SK-N-SH (cell line): ENCODE results near the gene CRB2. TPM values are rescaled to one million over a fixed set of nuclear protein-coding genes. Genes with fewer than 3 reads are reported as not detected.

Experiments
- CTCF ChIA-PET: fragments of 300-600, 350-600 bp; formaldehyde crosslinking; extraction: SDS; loops from one replicate; lab custom pipeline; 2021; lab: Yijun Ruan, JAX
- POLR2A ChIA-PET: fragments of 350-600 bp; sonication (Branson Sonifier 250); formaldehyde crosslinking; extraction: SDS; loops from one replicate; lab custom pipeline; 2020; ENCODE audit warnings: antibody characterized with exemption, inconsistent platforms; lab: Yijun Ruan, JAX
- DNase-seq: peaks from one replicate; pipeline ENCODE4 v3.0.0; 2012
- H2AFZ ChIP-seq: fragments of 200-600 bp; sonication (generic); 2 replicates; pipeline ENCODE4 v1.8.1; 2016; ENCODE audit warnings: antibody characterized with exemption, mild to moderate bottlenecking, low read depth
- H3F3A ChIP-seq: fragments of 200-600 bp; sonication (generic); replicated peaks from 2 replicates; pipeline ENCODE3; 2016; ENCODE audit warnings: antibody characterized with exemption, mild to moderate bottlenecking; ENCODE audit not compliant: insufficient read depth
- H3K27ac ChIP-seq, 2 experiments: fragments of 200-500 bp in 1 of 2; fragments of 200-600 bp in 1 of 2; sonication (Bioruptor generic) in 1 of 2; sonication (generic), shearing (Covaris generic) in 1 of 2; 2 replicates each; pipeline versions ENCODE4 v1.5.1 to v1.6.1; 2014 to 2016; ENCODE audit warnings: low read depth in 2 of 2, inconsistent platforms in 1 of 2, low read length in 1 of 2, mild to moderate bottlenecking in 1 of 2, mixed read lengths in 1 of 2
- H3K27me3 ChIP-seq: fragments of 200-600 bp; sonication (generic), shearing (Covaris generic); 2 replicates; pipeline ENCODE4 v1.6.1; 2016; ENCODE audit warnings: mixed run types; ENCODE audit not compliant: insufficient read depth
- H3K36me3 ChIP-seq, 2 experiments: fragments of 200-500 bp in 1 of 2; fragments of 200-600 bp in 1 of 2; sonication (Bioruptor generic) in 1 of 2; sonication (generic) in 1 of 2; replicated peaks in 1 of 2; 2 replicates each; pipeline versions ENCODE3 to v1.5.1; 2014 to 2016; ENCODE audit warnings: low read length in 1 of 2, mild to moderate bottlenecking in 1 of 2; ENCODE audit not compliant: insufficient read depth in 2 of 2, control insufficient read depth in 1 of 2
- H3K4me1 ChIP-seq, 2 experiments: fragments of 200-500 bp in 1 of 2; fragments of 200-600 bp in 1 of 2; sonication (Bioruptor generic) in 1 of 2; sonication (generic), shearing (Covaris generic) in 1 of 2; 2 replicates each; pipeline versions ENCODE4 v1.5.1 to v1.6.1; 2014 to 2016; ENCODE audit warnings: low read depth in 1 of 2, low read length in 1 of 2, mixed run types in 1 of 2; ENCODE audit not compliant: insufficient read depth in 2 of 2, control insufficient read depth in 1 of 2
- H3K4me2 ChIP-seq: fragments of 200-600 bp; sonication (generic), shearing (Covaris generic); 2 replicates; pipeline ENCODE4 v1.6.1; 2017; ENCODE audit warnings: mixed run types
- H3K4me3 ChIP-seq, 2 experiments: fragments of 200-500 bp in 1 of 2; fragments of 200-600 bp in 1 of 2; sonication (Bioruptor generic) in 1 of 2; sonication (generic), shearing (Covaris generic) in 1 of 2; 2 replicates each; pipeline versions ENCODE4 v1.5.1 to v1.8.1; 2014 to 2016; ENCODE audit warnings: low read depth in 2 of 2, inconsistent platforms in 1 of 2, low read length in 1 of 2, mild to moderate bottlenecking in 1 of 2, mixed read lengths in 1 of 2, moderate library complexity in 1 of 2
- H3K79me2 ChIP-seq: fragments of 200-600 bp; sonication (generic); 2 replicates; pipeline ENCODE4 v1.8.1; 2017; ENCODE audit warnings: mild to moderate bottlenecking; ENCODE audit not compliant: insufficient read depth
- H3K9ac ChIP-seq: fragments of 200-600 bp; sonication (generic); 2 replicates; pipeline ENCODE4 v1.6.1; 2017; ENCODE audit warnings: mixed run types
- H3K9me2 ChIP-seq: fragments of 200-600 bp; sonication (generic); 2 replicates; pipeline ENCODE4 v1.6.1; 2017; ENCODE audit warnings: mixed run types
- H3K9me3 ChIP-seq: fragments of 200-600 bp; sonication (generic); 2 replicates; pipeline ENCODE4 v1.6.1; 2017; ENCODE audit warnings: mixed run types, mild to moderate bottlenecking, moderate library complexity
- H4K20me1 ChIP-seq: fragments of 200-600 bp; sonication (generic); 2 replicates; pipeline ENCODE4 v1.6.1; 2017; ENCODE audit warnings: mild to moderate bottlenecking, mixed run types; ENCODE audit not compliant: insufficient read depth
- CHD2 ChIP-seq: fragments of 150-350 bp; IDR thresholded peaks from 2 replicates; pipeline ENCODE4 v1.6.1; 2018; ENCODE audit warnings: low read length; ENCODE audit not compliant: partially characterized antibody
- CTCF ChIP-seq: fragments of 200-600 bp; sonication (generic); IDR thresholded peaks from 2 replicates; pipeline ENCODE4 v1.6.1; 2017; ENCODE audit warnings: antibody characterized with exemption, mild to moderate bottlenecking, moderate library complexity
- ELF1 ChIP-seq: IDR thresholded peaks from 2 replicates; pipeline ENCODE4 v1.4.0; 2012
- EZH2phosphoT487 ChIP-seq: fragments of 200-600 bp; sonication (generic); IDR thresholded peaks from 2 replicates; pipeline ENCODE4 v1.6.1; 2017; ENCODE audit warnings: low read depth, mixed run types, mild to moderate bottlenecking, antibody characterized with exemption, moderate library complexity, borderline replicate concordance
- FOSL2 ChIP-seq: IDR thresholded peaks from 2 replicates; pipeline ENCODE4 v1.4.0; 2012; ENCODE audit warnings: low read depth, mild to moderate bottlenecking, moderate library complexity, borderline replicate concordance
- FOXM1 ChIP-seq: IDR thresholded peaks from 2 replicates; pipeline ENCODE4 v1.4.0; 2012; ENCODE audit warnings: low read depth, mild to moderate bottlenecking
- GABPA ChIP-seq: IDR thresholded peaks from 2 replicates; pipeline ENCODE4 v1.4.0; 2012; ENCODE audit warnings: low read depth, mild to moderate bottlenecking
- JUND ChIP-seq: IDR thresholded peaks from 2 replicates; pipeline ENCODE4 v1.4.0; 2012
- MXI1 ChIP-seq: IDR thresholded peaks from 2 replicates; pipeline ENCODE4 v1.6.1; 2012; ENCODE audit warnings: mild to moderate bottlenecking, low read depth, low read length, improper control_type of control experiment
- PBX3 ChIP-seq: IDR thresholded peaks from 2 replicates; pipeline ENCODE4; 2012
- POLR2AphosphoS5 ChIP-seq: IDR thresholded peaks from 2 replicates; pipeline ENCODE4 v1.6.1; 2012; ENCODE audit warnings: low read depth, low read length
- RAD21 ChIP-seq: IDR thresholded peaks from 2 replicates; pipeline ENCODE4 v1.6.1; 2012; ENCODE audit warnings: mild to moderate bottlenecking, low read length
- SIN3A ChIP-seq: IDR thresholded peaks from 2 replicates; pipeline ENCODE4 v1.6.1; 2012; ENCODE audit warnings: low read depth, mild to moderate bottlenecking, low read length, moderate library complexity, borderline replicate concordance
- SMC3 ChIP-seq: IDR thresholded peaks from 2 replicates; pipeline ENCODE4 v1.6.1; 2012; ENCODE audit warnings: low read depth, low read length, improper control_type of control experiment
- TAF1 ChIP-seq: IDR thresholded peaks from 2 replicates; pipeline ENCODE4 v1.6.1; 2012; ENCODE audit warnings: low read depth, mild to moderate bottlenecking, low read length, moderate library complexity, borderline replicate concordance
- USF2 ChIP-seq: fragments of 150-350 bp; IDR thresholded peaks from 2 replicates; pipeline ENCODE4 v1.6.1; 2017; ENCODE audit warnings: antibody characterized with exemption, low read length, low read depth, borderline replicate concordance
- WGBS: methylation state at CpG from one replicate; pipeline ENCODE4 v1.1.6; 2017; ENCODE audit warnings: low lambda C conversion rate; 5-methylcytosine and 5-hydroxymethylcytosine counted together
- polyA plus RNA-seq, 3 experiments: library from polyadenylated mRNA; depleted of rRNA; stranded (reverse); fragments of >200 nt; gene quantifications; 2 replicates each; pipeline ENCODE4 v1.2.3, GENCODE V29; 2012
- TF ChIP-seq, protein P1 (sequence below): IDR thresholded peaks from 2 replicates; pipeline ENCODE4 v1.4.0; 2012; ENCODE audit warnings: low read depth
- TF ChIP-seq, protein P2 (sequence below): IDR thresholded peaks from 2 replicates; pipeline ENCODE4 v1.4.0; 2012; ENCODE audit warnings: low read depth, borderline replicate concordance

CRB2 gene
- polyA plus RNA-seq, 1 of the 3 experiments (the other 2 are of a cell fraction) = not detected

DNA sequence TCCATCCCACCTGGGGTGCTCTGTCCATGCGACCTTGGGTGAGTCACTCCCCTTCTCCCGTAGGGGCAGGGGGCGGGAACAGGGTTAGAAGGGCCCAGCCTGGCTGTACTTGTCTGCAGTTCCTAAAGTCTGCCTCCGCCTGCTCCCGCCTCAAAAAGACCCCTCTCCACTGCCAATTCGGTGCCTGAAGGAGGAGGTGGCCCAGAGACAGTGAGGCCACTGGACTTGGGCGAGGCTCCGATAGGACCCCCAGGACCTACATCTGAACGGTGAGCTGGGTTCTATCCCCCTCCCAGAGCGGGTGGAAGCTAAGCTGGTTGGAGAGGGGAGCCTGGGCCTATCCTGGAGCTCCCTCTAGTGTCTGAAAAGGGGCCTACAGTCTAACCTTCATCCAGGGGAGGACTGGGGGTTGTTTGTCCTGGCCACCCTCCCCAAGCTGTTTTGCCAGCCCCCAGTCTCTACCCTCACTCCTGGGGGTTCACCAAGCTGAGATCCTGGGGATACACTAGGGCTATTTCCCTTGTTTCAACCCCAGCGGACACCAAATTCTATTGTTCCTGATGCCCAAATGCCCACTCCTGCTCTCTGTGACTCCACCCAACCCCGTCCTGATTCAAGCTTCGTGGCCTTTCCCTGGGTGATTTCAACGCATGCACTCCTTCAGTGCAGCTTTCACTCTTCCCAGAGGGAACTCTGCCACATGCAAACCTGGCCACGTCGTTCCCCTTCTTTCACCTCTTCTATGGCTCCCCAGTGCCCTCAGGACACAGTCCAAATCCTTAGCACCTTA lies 6.1 kb upstream of the CRB2 start:
- Histone ChIP-seq H3K9ac (no peak overlapping the region), H3K79me2 (no peaks in the 10 kb centered on the region), H3F3A (peaks cover 6% of the 10 kb centered on the region), H3K9me3 (no peaks in the 10 kb centered on the region), H4K20me1 (0 out of 2 replicates have a peak, but pooled peaks cover 4% of the 10 kb centered on the region), H3K27me3 (peaks cover 6% of the 10 kb centered on the region), H3K4me2 (peak overlapping the region; percentile 40; the same call in 1 of the 2 replicates), H3K27ac (no peak overlapping the region), H3K4me3 (peak overlapping the region in 1 of 2 experiments; percentile 47; a peak in 1 of 4 replicates), H3K4me1 (peaks cover 6 to 7% of the 10 kb centered on the region in 2 experiments; a peak in 2 of 4 replicates), H3K36me3 (no peaks in the 10 kb centered on the region), H2AFZ (no peak overlapping the region), H3K9me2 (no peaks in the 10 kb centered on the region)
- TF ChIP-seq CHD2 (peak; percentile 50), CTCF (peak; percentile 95), SMC3 (peak; percentile 89), MXI1 (no peak), RAD21 (peak; percentile 97)
- TF ChIP-seq, protein P1, sequence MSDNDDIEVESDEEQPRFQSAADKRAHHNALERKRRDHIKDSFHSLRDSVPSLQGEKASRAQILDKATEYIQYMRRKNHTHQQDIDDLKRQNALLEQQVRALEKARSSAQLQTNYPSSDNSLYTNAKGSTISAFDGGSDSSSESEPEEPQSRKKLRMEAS = no peak
- CTCF ChIA-PET = interaction anchor here (0.6 to 10.4 kb wide), 74 partner anchors 11 to 1251 kb away, joined by 3 to 331 read pairs (median 4); partner anchors contain the start of gene ZBTB26
- POLR2A ChIA-PET = no interaction called here
- 10% methylated on average over 9 of the region's 16 CpGs for WGBS
- peak; percentile 90 for DNase-seq

- WGBS = 50% methylated on average over 8 of the region's 8 CpGs
- Histone ChIP-seq H3K9ac (no peak overlapping the region), H3K79me2 (no peaks in the 10 kb centered on the region), H3K4me2 (no peak overlapping the region), H3K36me3 (no peaks in the 10 kb centered on the region), H3K4me3 (no peak overlapping the region), H3K27me3 (peaks cover 6% of the 10 kb centered on the region), H3K9me3 (no peaks in the 10 kb centered on the region), H2AFZ (no peak overlapping the region), H4K20me1 (0 out of 2 replicates have a peak, but pooled peaks cover 4% of the 10 kb centered on the region), H3F3A (peaks cover 6% of the 10 kb centered on the region), H3K4me1 (peaks cover 6 to 7% of the 10 kb centered on the region in 2 experiments; a peak in 2 of 4 replicates), H3K27ac (no peak overlapping the region), H3K9me2 (no peaks in the 10 kb centered on the region)
- TF ChIP-seq EZH2phosphoT487 (no peak), FOSL2 (no peak), TAF1 (no peak), SIN3A (no peak), RAD21 (no peak), ELF1 (no peak), FOXM1 (no peak), JUND (no peak), POLR2AphosphoS5 (no peak), GABPA (no peak), PBX3 (no peak), MXI1 (no peak), USF2 (no peak)
- TF ChIP-seq, protein P2, sequence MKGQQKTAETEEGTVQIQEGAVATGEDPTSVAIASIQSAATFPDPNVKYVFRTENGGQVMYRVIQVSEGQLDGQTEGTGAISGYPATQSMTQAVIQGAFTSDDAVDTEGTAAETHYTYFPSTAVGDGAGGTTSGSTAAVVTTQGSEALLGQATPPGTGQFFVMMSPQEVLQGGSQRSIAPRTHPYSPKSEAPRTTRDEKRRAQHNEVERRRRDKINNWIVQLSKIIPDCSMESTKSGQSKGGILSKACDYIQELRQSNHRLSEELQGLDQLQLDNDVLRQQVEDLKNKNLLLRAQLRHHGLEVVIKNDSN = no peak
- POLR2A ChIA-PET = no interaction called here
- DNase-seq = no peak
- CTCF ChIA-PET = interaction anchor here (0.6 to 10.4 kb wide), 50 partner anchors 11 to 886 kb away, joined by 3 to 331 read pairs (median 6); partner anchors contain the start of gene ZBTB26
Observed at GRCh38 chr9:123350590-123351310, 5.2 kb upstream of the CRB2 start.
